Dedifferentiated amniotic fluid mesenchymal stem cell (primary cell): Measurements from ENCODE around the gene FAM110A.
"Not testable (repeated sequence)": the region's sequence is repeated elsewhere in the genome, so short reads cannot be mapped to it uniquely, and the experiment has no call there.

Source experiments
- DNase-seq: peaks from one replicate; pipeline ENCODE4 v3.0.0-alpha.2; 2016; ENCODE audit errors: extremely low spot score

Gene FAM110A

GRCh38 chr20:823574-823902 is 10.0 kb upstream of the FAM110A start:
- no peak for DNase-seq

- no peak for DNase-seq
Measured at GRCh38 chr20:824490-824889, 9.0 kb upstream of the FAM110A start.

- DNase-seq: no peak
Measured at GRCh38 chr20:824916-825315, 8.6 kb upstream of the FAM110A start.

- DNase-seq: no peak
Measured at GRCh38 chr20:825710-826421, 7.6 kb upstream of the FAM110A start.

GRCh38 chr20:826695-827323 is 6.7 kb upstream of the FAM110A start:
- DNase-seq: no peak

- not testable (repeated sequence) for DNase-seq
Measured at GRCh38 chr20:827981-828380, 5.5 kb upstream of the FAM110A start.

- no peak for DNase-seq
Measured at GRCh38 chr20:828987-829386, 4.5 kb upstream of the FAM110A start.

GRCh38 chr20:829551-829950 is 4.0 kb upstream of the FAM110A start:
- no peak for DNase-seq

GRCh38 chr20:830011-830521 is 3.4 kb upstream of the FAM110A start:
- DNase-seq: no peak

- no peak for DNase-seq
Measured at GRCh38 chr20:831251-831650, 2.3 kb upstream of the FAM110A start.

- no peak for DNase-seq
Measured at GRCh38 chr20:831956-832355, 1.6 kb upstream of the FAM110A start.

- DNase-seq: no peak
Measured at GRCh38 chr20:833121-833449, 430 bp upstream of the FAM110A start.

GRCh38 chr20:834151-834746 is 734 bp downstream of the FAM110A start:
- no peak for DNase-seq

GRCh38 chr20:835608-836045 is 2.1 kb downstream of the FAM110A start:
- DNase-seq: no peak

GRCh38 chr20:836190-836589 is 2.7 kb downstream of the FAM110A start:
- no peak for DNase-seq

GRCh38 chr20:839015-839414 is 5.5 kb downstream of the FAM110A start:
- no peak for DNase-seq

GRCh38 chr20:839626-840025 is 6.1 kb downstream of the FAM110A start:
- no peak for DNase-seq

GRCh38 chr20:840503-840857 is 7.0 kb downstream of the FAM110A start:
- no peak for DNase-seq

- DNase-seq: no peak
Measured at GRCh38 chr20:840858-841567, 7.5 kb downstream of the FAM110A start.

GRCh38 chr20:841568-842546 is 8.3 kb downstream of the FAM110A start:
- DNase-seq: no peak

- DNase-seq: no peak
Measured at GRCh38 chr20:842547-842940, 9.0 kb downstream of the FAM110A start.

- no peak for DNase-seq
Measured at GRCh38 chr20:843912-844311, 10.4 kb downstream of the FAM110A start.
